ENCODE data around the gene TRAF3IP1. TPM values are rescaled to one million over a fixed set of nuclear protein-coding genes. Genes with fewer than 3 reads are reported as not detected.

The TRAF3IP1 gene
- total RNA-seq, 1 donor from 2014 or later, result 20.8 TPM

- Histone ChIP-seq H3K27ac (peak overlapping the region; percentile 97), H3K27me3 (no peaks in the 10 kb centered on the region), H3K4me3 (peak overlapping the region; percentile 83), H3K9me3 (no peaks in the 10 kb centered on the region), H3K4me1 (peaks cover 48% of the 10 kb centered on the region), H3K36me3 (no peaks in the 10 kb centered on the region)
- ATAC-seq (peak; percentile 1), DNase-seq (peak; percentile 78)
- intact Hi-C loops (cut with DNase I), result no loop called here
- TF ChIP-seq CTCF (IDR thresholded peaks at IDR 0.05), result no peak
Measured at GRCh38 chr2:238286551-238286950, 33.8 kb upstream of the TRAF3IP1 start.

GRCh38 chr2:238286987-238287736 is 33.2 kb upstream of the TRAF3IP1 start:
- Histone ChIP-seq H3K36me3 (no peaks in the 10 kb centered on the region), H3K27me3 (no peaks in the 10 kb centered on the region), H3K9me3 (no peaks in the 10 kb centered on the region), H3K27ac (peak overlapping the region; percentile 97), H3K4me1 (peaks cover 48% of the 10 kb centered on the region), H3K4me3 (peak overlapping the region; percentile 83)
- intact Hi-C loops (cut with DNase I), result no loop called here
- DNase-seq (no peak), ATAC-seq (no peak)
- TF ChIP-seq CTCF (IDR thresholded peaks at IDR 0.05), result no peak

GRCh38 chr2:238287737-238288649 is 32.3 kb upstream of the TRAF3IP1 start, which contains the start of gene PER2:
TSS of gene PER2 (minus strand) at chr2:238288610. CDS start at chr2:238277936, 10,674 bp downstream.
- Histone ChIP-seq H3K9me3 (no peaks in the 10 kb centered on the region), H3K4me3 (peak within 1 kb of the TSS; percentile 83), H3K36me3 (no peaks in the 10 kb centered on the region), H3K27me3 (no peaks in the 10 kb centered on the region), H3K27ac (peak within 1 kb of the TSS; percentile 97), H3K4me1 (peaks cover 48% of the 10 kb centered on the region)
- ATAC-seq, result peak; percentile 39
- peak; percentile 19 for TF ChIP-seq CTCF (IDR thresholded peaks at IDR 0.05)
- intact Hi-C loops (cut with DNase I), result no loop called here
- peak; percentile 85 for DNase-seq

- Histone ChIP-seq H3K27me3 (no peaks in the 10 kb centered on the region), H3K4me1 (peaks cover 48% of the 10 kb centered on the region)
- intact Hi-C loops (cut with DNase I), result no loop called here
Measured at GRCh38 chr2:238288650-238289573, 31.4 kb upstream of the TRAF3IP1 start.

More at GRCh38 chr2:238288650-238289573, 31.4 kb upstream of the TRAF3IP1 start:
- peak overlapping the region; percentile 83 for H3K4me3 ChIP-seq
- no peaks in the 10 kb centered on the region for H3K36me3 ChIP-seq
- no peaks in the 10 kb centered on the region for H3K9me3 ChIP-seq
- peak overlapping the region; percentile 97 for H3K27ac ChIP-seq
- peak; percentile 99 for DNase-seq
- TF ChIP-seq CTCF (IDR thresholded peaks at IDR 0.05), result peak; percentile 39
- ATAC-seq, result peak; percentile 93

Measured in upper lobe of right lung (tissue), 1 donor.